Measurements from ENCODE around the gene MYO15B. TPM values are rescaled to one million over a fixed set of nuclear protein-coding genes. Genes with fewer than 3 reads are reported as not detected.

MYO15B gene
- total and polyA plus RNA-seq, 2 of the 13 experiments (the other 11 are each of a cell fraction or from before 2014, with no cell fraction given) = 2.8 to 8.1 TPM

DNA sequence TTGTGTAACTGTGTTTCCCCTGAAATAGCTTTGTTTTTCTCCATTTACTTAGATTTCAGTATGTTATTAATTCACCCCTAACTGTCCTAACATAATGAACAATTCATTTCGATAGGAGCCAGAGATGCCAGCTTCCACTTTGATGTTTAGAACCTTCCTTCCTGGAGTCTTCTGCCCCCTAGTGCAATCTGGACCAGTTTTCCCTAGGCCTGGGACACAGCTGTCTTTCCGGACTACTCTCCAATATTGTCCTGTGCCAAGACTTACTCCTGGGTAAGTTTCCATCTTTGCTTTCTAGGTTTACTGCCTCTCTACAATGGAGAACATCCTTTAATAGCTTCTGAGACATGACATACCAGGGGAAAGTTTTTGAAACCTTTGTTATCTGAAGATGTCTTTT, 66.6 kb downstream of the MYO15B start:
- H2AFZ ChIP-seq (ENCODE audit: low read length) = no peak overlapping the region
- POLR2A ChIA-PET = interaction anchor here (1.1 to 3.9 kb wide), 3 partner anchors 8 to 126 kb away, joined by 5 to 21 read pairs (median 7); partner anchors contain the start of genes RECQL5 and SAP30BP
- H3K4me1 ChIP-seq (ENCODE audit: insufficient read depth, low read length) = peaks cover 4% of the 10 kb centered on the region; the same call in 1 of the 2 replicates
- no peak overlapping the region for H3K27ac ChIP-seq (ENCODE audit: extremely low read length, insufficient read depth, low read length)
- H4K20me1 ChIP-seq (ENCODE audit: insufficient read depth, low read length) = no peaks in the 10 kb centered on the region
- DNase-seq (ENCODE audit: low spot score) = no peak
- no peaks in the 10 kb centered on the region for H3K79me2 ChIP-seq (ENCODE audit: insufficient read depth, low read length)
- no peaks in the 10 kb centered on the region for H3K9me3 ChIP-seq (ENCODE audit: low read length)
- intact Hi-C loops (cut with micrococcal nuclease; ENCODE audit: unreplicated experiment) (no loop called here), in situ Hi-C loops (cut with HindIII; ENCODE audit: extremely low pct_ligation_motif_present, low pct_unique_long_range_greater_than_20kb) (no loop called here)
- peaks cover 22 to 42% of the 10 kb centered on the region in 2 experiments for H3K36me3 ChIP-seq (replicated peaks in 1 of 2; ENCODE audit: control insufficient read depth in 1 of 2, insufficient read depth in 2 of 2, low read length in 2 of 2)
- CTCF ChIA-PET (ENCODE audit: low intra/inter-chr PET ratio, low total read pairs) = interaction anchor here (1.3 to 2.5 kb wide), 3 partner anchors 21 to 94 kb away, joined by 5 to 28 read pairs (median 6); partner anchors contain the start of gene SMIM5
- TF ChIP-seq, protein P1, sequence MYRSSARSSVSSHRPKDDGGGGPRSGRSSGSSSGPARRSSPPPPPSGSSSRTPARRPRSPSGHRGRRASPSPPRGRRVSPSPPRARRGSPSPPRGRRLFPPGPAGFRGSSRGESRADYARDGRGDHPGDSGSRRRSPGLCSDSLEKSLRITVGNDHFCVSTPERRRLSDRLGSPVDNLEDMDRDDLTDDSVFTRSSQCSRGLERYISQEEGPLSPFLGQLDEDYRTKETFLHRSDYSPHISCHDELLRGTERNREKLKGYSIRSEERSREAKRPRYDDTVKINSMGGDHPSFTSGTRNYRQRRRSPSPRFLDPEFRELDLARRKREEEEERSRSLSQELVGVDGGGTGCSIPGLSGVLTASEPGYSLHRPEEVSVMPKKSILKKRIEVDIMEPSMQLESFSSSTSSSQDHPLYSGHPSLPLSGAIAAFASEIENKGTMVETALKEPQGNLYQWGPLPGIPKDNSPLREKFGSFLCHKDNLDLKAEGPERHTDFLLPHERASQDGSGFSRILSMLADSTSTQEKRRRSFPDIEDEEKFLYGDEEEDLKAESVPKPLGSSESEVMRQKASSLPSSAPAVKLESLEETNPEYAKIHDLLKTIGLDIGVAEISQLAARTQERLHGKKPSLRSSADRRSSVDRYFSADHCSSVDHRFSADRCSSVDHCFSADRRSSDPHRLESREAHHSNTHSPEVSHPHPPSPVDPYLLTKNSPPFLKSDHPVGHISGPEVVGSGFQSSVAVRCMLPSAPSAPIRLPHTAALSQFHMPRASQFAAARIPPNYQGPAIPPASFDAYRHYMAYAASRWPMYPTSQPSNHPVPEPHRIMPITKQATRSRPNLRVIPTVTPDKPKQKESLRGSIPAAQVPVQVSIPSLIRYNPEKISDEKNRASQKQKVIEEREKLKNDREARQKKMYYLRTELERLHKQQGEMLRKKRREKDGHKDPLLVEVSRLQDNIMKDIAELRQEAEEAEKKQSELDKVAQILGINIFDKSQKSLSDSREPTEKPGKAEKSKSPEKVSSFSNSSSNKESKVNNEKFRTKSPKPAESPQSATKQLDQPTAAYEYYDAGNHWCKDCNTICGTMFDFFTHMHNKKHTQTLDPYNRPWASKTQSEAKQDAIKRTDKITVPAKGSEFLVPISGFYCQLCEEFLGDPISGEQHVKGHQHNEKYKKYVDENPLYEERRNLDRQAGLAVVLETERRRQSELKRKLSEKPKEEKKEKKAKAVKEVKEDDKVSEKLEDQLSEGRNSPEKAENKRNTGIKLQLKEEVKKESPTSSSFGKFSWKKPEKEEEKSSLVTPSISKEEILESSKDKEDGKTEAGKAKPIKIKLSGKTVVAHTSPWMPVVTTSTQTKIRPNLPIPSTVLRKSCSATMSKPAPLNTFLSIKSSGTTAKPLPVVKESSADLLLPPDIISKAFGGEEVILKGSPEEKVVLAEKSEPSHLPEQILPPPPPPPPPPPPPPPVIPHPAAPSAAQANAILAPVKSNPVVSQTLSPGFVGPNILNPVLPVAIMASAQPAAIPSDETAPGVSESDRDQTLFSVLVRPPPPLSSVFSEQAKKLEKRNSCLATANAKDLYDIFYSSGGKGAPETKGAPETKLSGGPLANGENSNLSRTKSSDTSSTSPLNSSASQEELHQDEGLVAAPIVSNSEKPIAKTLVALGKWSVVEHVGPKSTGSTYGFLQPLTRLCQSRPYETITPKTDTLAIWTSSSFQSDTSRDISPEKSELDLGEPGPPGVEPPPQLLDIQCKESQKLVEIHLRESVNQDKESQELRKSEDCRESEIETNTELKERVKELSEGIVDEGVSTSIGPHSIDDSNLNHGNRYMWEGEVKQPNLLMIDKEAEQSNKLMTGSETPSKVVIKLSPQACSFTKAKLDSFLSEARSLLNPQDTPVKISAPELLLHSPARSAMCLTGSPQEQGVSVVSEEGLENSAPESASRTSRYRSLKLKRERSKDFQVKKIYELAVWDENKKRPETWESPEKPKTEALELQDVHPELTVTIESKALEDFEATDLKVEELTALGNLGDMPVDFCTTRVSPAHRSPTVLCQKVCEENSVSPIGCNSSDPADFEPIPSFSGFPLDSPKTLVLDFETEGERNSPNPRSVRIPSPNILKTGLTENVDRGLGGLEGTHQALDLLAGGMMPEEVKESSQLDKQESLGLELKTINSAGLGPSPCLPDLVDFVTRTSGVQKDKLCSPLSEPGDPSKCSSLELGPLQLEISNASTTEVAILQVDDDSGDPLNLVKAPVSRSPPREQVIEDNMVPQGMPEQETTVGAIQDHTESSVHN (CRISPR knock-in tag; IDR thresholded peaks at IDR 0.05) = no peak
- TF ChIP-seq STAG1 (CRISPR knock-in tag; IDR thresholded peaks at IDR 0.05) = peak; percentile 32
- TF ChIP-seq, protein P2, sequence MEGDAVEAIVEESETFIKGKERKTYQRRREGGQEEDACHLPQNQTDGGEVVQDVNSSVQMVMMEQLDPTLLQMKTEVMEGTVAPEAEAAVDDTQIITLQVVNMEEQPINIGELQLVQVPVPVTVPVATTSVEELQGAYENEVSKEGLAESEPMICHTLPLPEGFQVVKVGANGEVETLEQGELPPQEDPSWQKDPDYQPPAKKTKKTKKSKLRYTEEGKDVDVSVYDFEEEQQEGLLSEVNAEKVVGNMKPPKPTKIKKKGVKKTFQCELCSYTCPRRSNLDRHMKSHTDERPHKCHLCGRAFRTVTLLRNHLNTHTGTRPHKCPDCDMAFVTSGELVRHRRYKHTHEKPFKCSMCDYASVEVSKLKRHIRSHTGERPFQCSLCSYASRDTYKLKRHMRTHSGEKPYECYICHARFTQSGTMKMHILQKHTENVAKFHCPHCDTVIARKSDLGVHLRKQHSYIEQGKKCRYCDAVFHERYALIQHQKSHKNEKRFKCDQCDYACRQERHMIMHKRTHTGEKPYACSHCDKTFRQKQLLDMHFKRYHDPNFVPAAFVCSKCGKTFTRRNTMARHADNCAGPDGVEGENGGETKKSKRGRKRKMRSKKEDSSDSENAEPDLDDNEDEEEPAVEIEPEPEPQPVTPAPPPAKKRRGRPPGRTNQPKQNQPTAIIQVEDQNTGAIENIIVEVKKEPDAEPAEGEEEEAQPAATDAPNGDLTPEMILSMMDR (CRISPR knock-in tag; IDR thresholded peaks at IDR 0.05) = peak; percentile 20; the same call in 1 of the 2 replicates
- BruUV-seq (replicated peaks) = no TSS peak
- no peak for FAIRE-seq
- H3K4me3 ChIP-seq (replicated peaks in 1 of 3; ENCODE audit: insufficient read depth in 1 of 3, low read depth in 2 of 3, low read length in 3 of 3) = no peak overlapping the region
- WGBS (ENCODE audit: low lambda C conversion rate) = 90% methylated on average over 2 of the region's 2 CpGs
- H3K27me3 ChIP-seq (ENCODE audit: control insufficient read depth in 1 of 2, insufficient read depth in 2 of 2, low read length in 2 of 2) = no peaks in the 10 kb centered on the region
- no peak for ATAC-seq
- H3K4me2 ChIP-seq (ENCODE audit: low read depth, low read length) = no peak overlapping the region
- H3K9ac ChIP-seq (ENCODE audit: insufficient read depth, low read depth, low read length) = no peak overlapping the region

Measured in HepG2 (cell line).